ENCODE data around the gene KLC4. TPM values are rescaled to one million over a fixed set of nuclear protein-coding genes. Genes with fewer than 3 reads are reported as not detected.
A peak's percentile ranks its signal among the peaks of the same experiment; 100 is the strongest.

KLC4 gene
- total and polyA plus RNA-seq, 2 experiments from 2014 or later = 38.4 to 57.2 TPM

DNA sequence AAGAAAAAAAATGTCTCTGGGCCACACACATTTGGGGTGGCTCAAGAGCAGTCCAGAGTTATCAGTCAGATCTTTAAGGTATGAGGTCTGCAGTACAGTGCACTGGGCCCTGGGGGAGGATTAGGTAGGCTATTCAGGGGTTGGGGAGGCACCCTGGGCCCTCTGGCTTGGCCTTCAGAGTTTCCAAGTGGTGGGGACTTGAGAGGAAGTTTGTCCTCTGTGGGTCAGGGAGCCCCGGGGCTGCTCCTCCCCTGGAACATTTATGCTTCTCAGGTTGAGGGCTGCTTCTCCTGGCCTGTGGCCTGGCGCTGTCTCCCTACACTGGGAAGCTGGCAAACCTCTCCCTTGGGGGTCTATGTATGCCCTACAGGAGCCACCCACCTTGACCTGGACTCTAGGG is 62.7 kb downstream of the KLC4 start:
- no peaks in the 10 kb centered on the region for H3K36me3 ChIP-seq
- TF ChIP-seq, protein P1, sequence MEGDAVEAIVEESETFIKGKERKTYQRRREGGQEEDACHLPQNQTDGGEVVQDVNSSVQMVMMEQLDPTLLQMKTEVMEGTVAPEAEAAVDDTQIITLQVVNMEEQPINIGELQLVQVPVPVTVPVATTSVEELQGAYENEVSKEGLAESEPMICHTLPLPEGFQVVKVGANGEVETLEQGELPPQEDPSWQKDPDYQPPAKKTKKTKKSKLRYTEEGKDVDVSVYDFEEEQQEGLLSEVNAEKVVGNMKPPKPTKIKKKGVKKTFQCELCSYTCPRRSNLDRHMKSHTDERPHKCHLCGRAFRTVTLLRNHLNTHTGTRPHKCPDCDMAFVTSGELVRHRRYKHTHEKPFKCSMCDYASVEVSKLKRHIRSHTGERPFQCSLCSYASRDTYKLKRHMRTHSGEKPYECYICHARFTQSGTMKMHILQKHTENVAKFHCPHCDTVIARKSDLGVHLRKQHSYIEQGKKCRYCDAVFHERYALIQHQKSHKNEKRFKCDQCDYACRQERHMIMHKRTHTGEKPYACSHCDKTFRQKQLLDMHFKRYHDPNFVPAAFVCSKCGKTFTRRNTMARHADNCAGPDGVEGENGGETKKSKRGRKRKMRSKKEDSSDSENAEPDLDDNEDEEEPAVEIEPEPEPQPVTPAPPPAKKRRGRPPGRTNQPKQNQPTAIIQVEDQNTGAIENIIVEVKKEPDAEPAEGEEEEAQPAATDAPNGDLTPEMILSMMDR (IDR thresholded peaks at IDR 0.05; ENCODE audit: low read depth, low read length) = no peak
- no peaks in the 10 kb centered on the region for H3K27me3 ChIP-seq
- no peak overlapping the region for H3K4me3 ChIP-seq
- H3K27ac ChIP-seq = no peak overlapping the region
- no peaks in the 10 kb centered on the region for H3K9me3 ChIP-seq (ENCODE audit: low read depth)
- peaks cover 27% of the 10 kb centered on the region for H3K4me1 ChIP-seq (ENCODE audit: low read depth)
- no peak for DNase-seq (ENCODE audit: low read depth in 1 of 2, low spot score in 1 of 2)

DNA sequence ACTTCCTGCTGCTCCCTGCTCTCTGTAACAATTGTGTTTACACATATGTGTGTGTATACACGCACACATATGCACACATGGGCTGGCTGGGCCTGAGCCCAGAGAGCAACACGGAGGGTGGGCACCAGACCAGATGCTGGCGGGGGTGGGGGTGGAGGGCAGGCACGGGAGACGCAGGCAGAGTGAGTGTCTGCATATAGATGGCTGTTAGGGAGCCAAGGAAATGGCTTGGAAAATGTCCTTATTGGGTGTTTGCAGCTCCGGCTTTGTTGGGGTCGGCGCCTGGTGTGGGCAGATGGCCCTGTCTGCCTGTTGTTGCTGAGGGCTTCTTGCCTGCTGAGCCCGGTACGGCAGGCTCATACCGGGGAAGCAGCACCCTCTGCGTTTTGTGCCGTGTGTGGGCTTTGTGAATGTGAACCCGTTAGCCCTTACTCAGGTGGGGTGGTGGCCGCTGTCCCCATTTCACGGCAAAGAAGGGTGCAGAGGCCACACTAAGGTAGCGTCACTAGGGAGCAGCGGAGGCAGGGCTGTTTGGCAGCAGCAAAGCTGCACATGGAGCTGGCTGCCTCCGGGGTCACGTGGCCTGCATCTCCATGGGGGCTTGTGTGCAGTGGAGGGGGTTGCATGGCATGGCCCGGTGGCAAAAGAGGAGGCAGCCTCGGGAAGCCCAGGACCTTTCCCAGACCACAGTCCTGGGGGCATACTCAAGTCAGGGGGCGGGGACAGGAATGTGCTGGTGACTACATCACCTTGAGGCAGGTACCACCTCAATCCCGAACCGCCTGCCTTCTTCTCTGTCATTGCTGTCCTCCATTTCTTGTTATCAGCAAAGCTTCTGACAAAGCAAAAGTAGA is 64.3 kb downstream of the KLC4 start:
- peak overlapping the region; percentile 82 for H3K27ac ChIP-seq
- no peak for DNase-seq (ENCODE audit: low read depth in 1 of 2, low spot score in 1 of 2)
- H3K4me3 ChIP-seq = no peak overlapping the region
- TF ChIP-seq, protein P1 (IDR thresholded peaks at IDR 0.05; ENCODE audit: low read depth, low read length) = no peak
- H3K9me3 ChIP-seq (ENCODE audit: low read depth) = no peaks in the 10 kb centered on the region
- H3K27me3 ChIP-seq = no peaks in the 10 kb centered on the region
- H3K4me1 ChIP-seq (ENCODE audit: low read depth) = peaks cover 27% of the 10 kb centered on the region
- no peaks in the 10 kb centered on the region for H3K36me3 ChIP-seq

DNA sequence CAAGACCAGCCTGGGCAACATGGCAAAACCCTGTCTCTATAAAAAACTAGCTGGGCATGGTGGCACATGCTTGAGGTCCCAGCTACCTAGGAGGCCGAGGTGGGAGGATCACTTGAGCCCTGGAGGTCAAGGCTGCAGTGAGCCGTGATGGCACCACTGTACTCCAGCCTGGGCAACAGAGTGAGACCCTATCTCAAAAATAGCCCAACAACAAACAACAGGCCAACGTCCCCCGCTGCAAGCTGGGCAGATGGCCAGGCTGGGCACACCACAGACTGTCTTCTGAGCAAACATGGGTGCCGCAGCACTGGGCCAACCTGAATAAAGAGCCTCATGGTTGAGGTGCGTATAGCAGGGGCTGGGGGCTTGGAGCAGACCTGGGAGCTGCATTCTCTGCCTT is 65.0 kb downstream of the KLC4 start:
- no peak overlapping the region for H3K4me3 ChIP-seq
- no peak for DNase-seq (ENCODE audit: low read depth in 1 of 2, low spot score in 1 of 2)
- H3K27me3 ChIP-seq = no peaks in the 10 kb centered on the region
- H3K27ac ChIP-seq = peak overlapping the region; percentile 82
- TF ChIP-seq, protein P1 (IDR thresholded peaks at IDR 0.05; ENCODE audit: low read depth, low read length) = no peak
- H3K36me3 ChIP-seq = no peaks in the 10 kb centered on the region
- peaks cover 27% of the 10 kb centered on the region for H3K4me1 ChIP-seq (ENCODE audit: low read depth)
- H3K9me3 ChIP-seq (ENCODE audit: low read depth) = no peaks in the 10 kb centered on the region

Other genes with a start within 250 kb of the KLC4 start
- 75.6 and 85.4 TPM in 2 replicates for gene RPL7L1, start 180.0 kb upstream of the KLC4 start, total RNA-seq
- gene RPL7L1, start 180.0 kb upstream of the KLC4 start, polyA plus RNA-seq = 89.5 and 121 TPM in 2 replicates
- not detected in 2 replicates for gene PTCRA, start 143.6 kb upstream of the KLC4 start, total RNA-seq
- gene PTCRA, start 143.6 kb upstream of the KLC4 start, polyA plus RNA-seq = not detected in 2 replicates
- 73.0 and 78.1 TPM in 2 replicates for gene CNPY3, start 130.2 kb upstream of the KLC4 start, total RNA-seq
- 70.7 and 89.9 TPM in 2 replicates for gene CNPY3, start 130.2 kb upstream of the KLC4 start, polyA plus RNA-seq
- 0.21 and 0.25 TPM in 2 replicates for gene GNMT, start 98.9 kb upstream of the KLC4 start, total RNA-seq
- gene GNMT, start 98.9 kb upstream of the KLC4 start, polyA plus RNA-seq = 0.21 and 1.3 TPM in 2 replicates
- 40.9 and 52.0 TPM in 2 replicates for gene PEX6, start 80.5 kb upstream of the KLC4 start, total RNA-seq
- 21.3 and 29.7 TPM in 2 replicates for gene PEX6, start 80.5 kb upstream of the KLC4 start, polyA plus RNA-seq
- 58.2 and 70.0 TPM in 2 replicates for gene PPP2R5D, start 75.1 kb upstream of the KLC4 start, total RNA-seq
- gene PPP2R5D, start 75.1 kb upstream of the KLC4 start, polyA plus RNA-seq = 48.8 and 74.4 TPM in 2 replicates
- 98.8 and 125 TPM in 2 replicates for gene MEA1, start 45.7 kb upstream of the KLC4 start, total RNA-seq
- gene MEA1, start 45.7 kb upstream of the KLC4 start, polyA plus RNA-seq = 173 and 227 TPM in 2 replicates
- 264 and 334 TPM in 2 replicates for gene KLHDC3, start 45.4 kb upstream of the KLC4 start, total RNA-seq
- gene KLHDC3, start 45.4 kb upstream of the KLC4 start, polyA plus RNA-seq = 343 and 472 TPM in 2 replicates
- 67.3 and 108 TPM in 2 replicates for gene RRP36, start 38.0 kb upstream of the KLC4 start, total RNA-seq
- gene RRP36, start 38.0 kb upstream of the KLC4 start, polyA plus RNA-seq = 63.8 and 77.1 TPM in 2 replicates
- 43.5 and 65.8 TPM in 2 replicates for gene CUL7, start 5.8 kb upstream of the KLC4 start, total RNA-seq
- 33.1 and 44.9 TPM in 2 replicates for gene CUL7, start 5.8 kb upstream of the KLC4 start, polyA plus RNA-seq
- 49.1 and 76.8 TPM in 2 replicates for gene MRPL2, start 197 bp upstream of the KLC4 start, total RNA-seq
- gene MRPL2, start 197 bp upstream of the KLC4 start, polyA plus RNA-seq = 148 and 188 TPM in 2 replicates
- 103 and 115 TPM in 2 replicates for gene PTK7, start 16.7 kb downstream of the KLC4 start, total RNA-seq
- 75.8 and 88.0 TPM in 2 replicates for gene PTK7, start 16.7 kb downstream of the KLC4 start, polyA plus RNA-seq
- gene SRF, start 111.6 kb downstream of the KLC4 start, total RNA-seq = 72.1 and 76.8 TPM in 2 replicates
- gene SRF, start 111.6 kb downstream of the KLC4 start, polyA plus RNA-seq = 9.7 and 10.2 TPM in 2 replicates
- gene CUL9, start 122.6 kb downstream of the KLC4 start, total RNA-seq = 34.8 and 76.0 TPM in 2 replicates
- gene CUL9, start 122.6 kb downstream of the KLC4 start, polyA plus RNA-seq = 29.0 and 44.2 TPM in 2 replicates
- gene DNPH1, start 169.8 kb downstream of the KLC4 start, total RNA-seq = 111 and 176 TPM in 2 replicates
- 138 and 209 TPM in 2 replicates for gene DNPH1, start 169.8 kb downstream of the KLC4 start, polyA plus RNA-seq
- gene TTBK1, start 183.8 kb downstream of the KLC4 start, total RNA-seq = 0.60 and 1.0 TPM in 2 replicates
- 0.15 and 0.17 TPM in 2 replicates for gene TTBK1, start 183.8 kb downstream of the KLC4 start, polyA plus RNA-seq
- not detected in 2 replicates for gene SLC22A7, start 238.6 kb downstream of the KLC4 start, total RNA-seq
- gene SLC22A7, start 238.6 kb downstream of the KLC4 start, polyA plus RNA-seq = 0.51 TPM in 1 of 2 replicates, not detected in the other
- gene CRIP3, start 249.2 kb downstream of the KLC4 start, total RNA-seq = 1.4 and 5.2 TPM in 2 replicates
- gene CRIP3, start 249.2 kb downstream of the KLC4 start, polyA plus RNA-seq = 3.6 and 3.8 TPM in 2 replicates